SK-N-SH treated with all-trans-retinoic acid at 6 μM for 48 hours (cell line): ENCODE results near the gene RFX8.

Experiments used
- ATAC-seq: fragments of 200-7000 bp; cut with Tn5 transposase; 3 replicates; pipeline ENCODE4 v1.9.1; 2020; ENCODE audit warnings: mild to moderate bottlenecking, moderate library complexity
- ARNTL ChIP-seq: fragments of 450-650 bp; formaldehyde crosslinking; IDR thresholded peaks from 2 replicates; pipeline ENCODE4 v1.5.0; 2020; ENCODE audit warnings: low read depth, mild to moderate bottlenecking, moderate library complexity, borderline replicate concordance
- BACH2 ChIP-seq: fragments of 250-450 bp; sonication (Bioruptor Pico); IDR thresholded peaks from 2 replicates; pipeline ENCODE4 v1.9.0; 2021; ENCODE audit warnings: mild to moderate bottlenecking, borderline replicate concordance
- CREB5 ChIP-seq: fragments of 250-450 bp; sonication (Bioruptor Pico); IDR thresholded peaks from 2 replicates; pipeline ENCODE4 v1.5.1; 2020; ENCODE audit warnings: low read depth, mild to moderate bottlenecking, moderate library complexity
- CSDC2 ChIP-seq: fragments of 250-450 bp; sonication (Bioruptor Pico); IDR thresholded peaks from 2 replicates; pipeline ENCODE4 v1.5.0; 2020; ENCODE audit warnings: mild to moderate bottlenecking, moderate library complexity
- CSRNP3 ChIP-seq: fragments of 250-450 bp; sonication (Bioruptor Pico); IDR thresholded peaks from 2 replicates; pipeline ENCODE4 v1.5.1; 2021; ENCODE audit warnings: mild to moderate bottlenecking, moderate library complexity
- ESRRG ChIP-seq: fragments of 250-450 bp; sonication (Bioruptor Pico); IDR thresholded peaks from 2 replicates; pipeline ENCODE4 v1.6.1; 2021; ENCODE audit warnings: mild to moderate bottlenecking
- GLIS3 ChIP-seq: fragments of 250-450 bp; sonication (Bioruptor Pico); IDR thresholded peaks from 2 replicates; pipeline ENCODE4 v1.5.0; 2020; ENCODE audit warnings: mild to moderate bottlenecking, moderate library complexity
- ISL1 ChIP-seq: fragments of 250-450 bp; sonication (Bioruptor Pico); IDR thresholded peaks from 2 replicates; pipeline ENCODE4 v2.1.2; 2022; ENCODE audit warnings: mild to moderate bottlenecking, moderate library complexity
- OSR1 ChIP-seq: fragments of 250-450 bp; sonication (Bioruptor Pico); IDR thresholded peaks from 2 replicates; pipeline ENCODE4 v1.8.0; 2022; ENCODE audit warnings: moderate library complexity, mild to moderate bottlenecking, inconsistent platforms
- PATZ1 ChIP-seq: fragments of 250-450 bp; sonication (Bioruptor Pico); IDR thresholded peaks from 2 replicates; pipeline ENCODE4 v1.8.0; 2020; ENCODE audit warnings: mild to moderate bottlenecking, moderate library complexity, borderline replicate concordance
- POU6F1 ChIP-seq: fragments of 250-450 bp; sonication (Bioruptor Pico); IDR thresholded peaks from 2 replicates; pipeline ENCODE4 v1.8.0; 2021; ENCODE audit warnings: low read depth, mild to moderate bottlenecking, moderate library complexity, borderline replicate concordance
- PPARA ChIP-seq: fragments of 250-450 bp; sonication (Bioruptor Pico); IDR thresholded peaks from 2 replicates; pipeline ENCODE4 v1.5.0; 2020; ENCODE audit warnings: mild to moderate bottlenecking, borderline replicate concordance
- RARB ChIP-seq: fragments of 250-450 bp; sonication (Bioruptor Pico); IDR thresholded peaks from 2 replicates; pipeline ENCODE4 v1.8.0; 2021; ENCODE audit warnings: mild to moderate bottlenecking, moderate library complexity
- SNAI2 ChIP-seq: fragments of 250-450 bp; sonication (Bioruptor Pico); IDR thresholded peaks from 2 replicates; pipeline ENCODE4 v1.5.0; 2020; ENCODE audit warnings: mild to moderate bottlenecking, moderate library complexity
- TSHZ2 ChIP-seq: fragments of 250-450 bp; sonication (Bioruptor Pico); IDR thresholded peaks from 2 replicates; pipeline ENCODE4 v1.5.0; 2020; ENCODE audit warnings: mild to moderate bottlenecking, moderate library complexity
- ZC3H10 ChIP-seq: fragments of 250-450 bp; sonication (Bioruptor Pico); IDR thresholded peaks from 2 replicates; pipeline ENCODE4 v1.5.1; 2021; ENCODE audit warnings: mild to moderate bottlenecking, moderate library complexity
- ZFP3 ChIP-seq: fragments of 250-450 bp; sonication (Bioruptor Pico); IDR thresholded peaks from 2 replicates; pipeline ENCODE4 v1.5.0; 2020; ENCODE audit warnings: mild to moderate bottlenecking, moderate library complexity
- ZFP30 ChIP-seq: fragments of 450-650 bp; formaldehyde crosslinking; IDR thresholded peaks from 2 replicates; pipeline ENCODE4 v1.5.0; 2022; ENCODE audit warnings: mild to moderate bottlenecking, moderate library complexity
- ZNF565 ChIP-seq: fragments of 450-650 bp; formaldehyde crosslinking; conservative IDR thresholded peaks from 2 replicates; pipeline ENCODE4 v1.5.0; 2020; ENCODE audit warnings: low read depth, mild to moderate bottlenecking, moderate library complexity
- ZNF70 ChIP-seq: fragments of 450-650 bp; formaldehyde crosslinking; IDR thresholded peaks from 2 replicates; pipeline ENCODE4 v1.5.0; 2020; ENCODE audit warnings: mild to moderate bottlenecking, moderate library complexity
- ZNF8 ChIP-seq: fragments of 450-650 bp; formaldehyde crosslinking; IDR thresholded peaks from 2 replicates; pipeline ENCODE4 v1.5.0; 2020; ENCODE audit warnings: mild to moderate bottlenecking, moderate library complexity

The RFX8 gene

GRCh38 chr2:101402630-101403029 is 72.3 kb downstream of the RFX8 start:
- no peak for ATAC-seq
- no peak for TF ChIP-seq ISL1
- no peak for TF ChIP-seq BACH2 (CRISPR knock-in tag)
- TF ChIP-seq ZNF8 (CRISPR knock-in tag): no peak
- no peak for TF ChIP-seq CREB5 (CRISPR knock-in tag)
- TF ChIP-seq TSHZ2: no peak
- TF ChIP-seq ESRRG (CRISPR knock-in tag): no peak
- TF ChIP-seq ARNTL (CRISPR knock-in tag): no peak
- TF ChIP-seq ZFP30 (CRISPR knock-in tag): no peak
- no peak for TF ChIP-seq OSR1 (CRISPR knock-in tag)
- no peak for TF ChIP-seq RARB (CRISPR knock-in tag)
- no peak for TF ChIP-seq ZNF565 (CRISPR knock-in tag)
- TF ChIP-seq ZNF70: no peak
- TF ChIP-seq PATZ1: no peak

GRCh38 chr2:101401906-101402305 is 73.0 kb downstream of the RFX8 start:
- TF ChIP-seq CREB5 (CRISPR knock-in tag): no peak
- no peak for TF ChIP-seq RARB (CRISPR knock-in tag)
- no peak for TF ChIP-seq CSRNP3
- no peak for TF ChIP-seq ZFP30 (CRISPR knock-in tag)
- no peak for TF ChIP-seq PATZ1
- no peak for TF ChIP-seq TSHZ2
- no peak for TF ChIP-seq ZNF8 (CRISPR knock-in tag)
- no peak for TF ChIP-seq BACH2 (CRISPR knock-in tag)
- no peak for TF ChIP-seq ZNF565 (CRISPR knock-in tag)
- TF ChIP-seq POU6F1 (CRISPR knock-in tag): no peak
- no peak for TF ChIP-seq ZNF70
- TF ChIP-seq ARNTL (CRISPR knock-in tag): no peak
- no peak for TF ChIP-seq SNAI2 (CRISPR knock-in tag)
- no peak for TF ChIP-seq ZC3H10
- TF ChIP-seq GLIS3: no peak
- no peak for TF ChIP-seq ZFP3 (CRISPR knock-in tag)
- no peak for TF ChIP-seq PPARA (CRISPR knock-in tag)
- TF ChIP-seq CSDC2 (CRISPR knock-in tag): no peak
- TF ChIP-seq ISL1: no peak
- TF ChIP-seq ESRRG (CRISPR knock-in tag): no peak
- ATAC-seq: 0 out of 3 replicates have a peak, but pooled peaks have one; percentile 22
